ENCODE results near the gene GPR75.

Gene GPR75

DNA sequence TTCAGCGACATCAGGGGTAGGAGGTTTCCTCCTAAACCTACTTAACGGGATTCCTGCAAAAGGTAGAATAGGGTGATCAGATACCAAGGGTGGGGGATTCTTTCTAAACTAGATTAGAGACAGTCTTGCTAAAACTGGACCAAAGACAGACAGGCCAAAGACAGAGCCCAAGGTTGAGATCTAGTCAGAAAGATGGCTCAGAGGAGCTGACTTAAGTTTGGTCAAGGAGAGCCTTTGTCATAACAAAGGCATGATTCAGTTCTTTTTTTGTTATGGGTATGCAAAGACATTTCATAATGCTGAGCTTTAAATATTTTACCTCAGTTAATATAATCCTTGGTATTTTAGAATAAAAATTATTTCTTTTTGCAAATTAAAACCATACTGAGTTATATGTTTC, 17.8 kb upstream of the GPR75 start:
- H3K36me3 ChIP-seq (ENCODE audit: insufficient read depth, low read length), result peaks cover 50% of the 10 kb centered on the region
- H3K9ac ChIP-seq (ENCODE audit: low read depth, low read length), result no peak overlapping the region
- H3K4me1 ChIP-seq (ENCODE audit: control insufficient read depth, insufficient read depth, low read length), result peaks cover 21% of the 10 kb centered on the region
- H3K4me3 ChIP-seq (ENCODE audit: low read length), result no peak overlapping the region
- H3K27me3 ChIP-seq (ENCODE audit: control insufficient read depth, insufficient read depth, low read length), result no peaks in the 10 kb centered on the region
- no peak overlapping the region for H3K4me2 ChIP-seq (ENCODE audit: low read length)
- no peaks in the 10 kb centered on the region for H3K9me3 ChIP-seq (replicated peaks; ENCODE audit: low read length)

- Histone ChIP-seq H3K9me3 (replicated peaks; ENCODE audit: low read length) (no peaks in the 10 kb centered on the region), H3K36me3 (ENCODE audit: insufficient read depth, low read length) (peaks cover 46% of the 10 kb centered on the region)
Measured at GRCh38 chr2:53877112-53877511, 17.3 kb upstream of the GPR75 start.

DNA sequence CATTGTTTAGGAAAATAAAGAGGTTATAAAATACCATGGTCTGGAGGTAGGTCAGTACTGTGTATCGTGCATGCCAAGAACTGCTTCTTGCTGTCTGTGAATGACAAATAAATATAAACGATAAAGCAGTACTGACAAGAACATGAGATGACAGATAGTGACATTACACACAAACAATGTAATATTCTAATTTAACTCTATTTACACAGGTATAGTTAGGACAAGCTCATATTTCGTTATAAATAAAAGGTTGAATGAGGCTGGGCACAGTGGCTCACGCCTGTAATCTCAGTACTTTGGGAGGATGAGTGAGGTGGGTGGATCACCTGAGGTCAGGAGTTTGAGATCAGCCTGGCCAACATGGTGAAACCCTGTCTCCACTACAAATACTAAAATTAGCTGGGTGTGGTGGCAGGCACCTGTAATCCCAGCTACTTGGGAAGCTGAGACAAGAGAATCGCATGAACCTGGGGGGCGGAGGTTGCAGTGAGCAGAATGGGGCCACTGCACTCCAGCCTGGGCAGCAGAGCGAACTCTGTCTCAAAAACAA, 14.7 kb upstream of the GPR75 start:
- Histone ChIP-seq H3K27me3 (ENCODE audit: control insufficient read depth, insufficient read depth, low read length) (no peaks in the 10 kb centered on the region), H3K4me3 (ENCODE audit: low read length) (no peak overlapping the region), H3K36me3 (ENCODE audit: insufficient read depth, low read length) (peaks cover 47% of the 10 kb centered on the region), H3K4me2 (ENCODE audit: low read length) (no peak overlapping the region), H3K9ac (ENCODE audit: low read depth, low read length) (no peak overlapping the region), H3K4me1 (ENCODE audit: control insufficient read depth, insufficient read depth, low read length) (peaks cover 4% of the 10 kb centered on the region), H3K9me3 (replicated peaks; ENCODE audit: low read length) (no peaks in the 10 kb centered on the region)

More at GRCh38 chr2:53877112-53877511, 17.3 kb upstream of the GPR75 start:
- H3K4me2 ChIP-seq (ENCODE audit: low read length), result no peak overlapping the region
- no peaks in the 10 kb centered on the region for H3K27me3 ChIP-seq (ENCODE audit: control insufficient read depth, insufficient read depth, low read length)
- no peak overlapping the region for H3K9ac ChIP-seq (ENCODE audit: low read depth, low read length)
- peaks cover 21% of the 10 kb centered on the region for H3K4me1 ChIP-seq (ENCODE audit: control insufficient read depth, insufficient read depth, low read length)
- no peak overlapping the region for H3K4me3 ChIP-seq (ENCODE audit: low read length)

- Histone ChIP-seq H3K27me3 (ENCODE audit: control insufficient read depth, insufficient read depth, low read length) (no peaks in the 10 kb centered on the region), H3K4me3 (ENCODE audit: low read length) (no peak overlapping the region), H3K9me3 (replicated peaks; ENCODE audit: low read length) (no peaks in the 10 kb centered on the region), H3K4me2 (ENCODE audit: low read length) (no peak overlapping the region), H3K9ac (ENCODE audit: low read depth, low read length) (no peak overlapping the region), H3K4me1 (ENCODE audit: control insufficient read depth, insufficient read depth, low read length) (no peaks in the 10 kb centered on the region), H3K36me3 (ENCODE audit: insufficient read depth, low read length) (peaks cover 62% of the 10 kb centered on the region)
Measured at GRCh38 chr2:53867773-53868172, 8.0 kb upstream of the GPR75 start.

- Histone ChIP-seq H3K4me1 (ENCODE audit: control insufficient read depth, insufficient read depth, low read length) (no peaks in the 10 kb centered on the region), H3K9ac (ENCODE audit: low read depth, low read length) (no peak overlapping the region), H3K36me3 (ENCODE audit: insufficient read depth, low read length) (peaks cover 62% of the 10 kb centered on the region), H3K9me3 (replicated peaks; ENCODE audit: low read length) (no peaks in the 10 kb centered on the region), H3K4me2 (ENCODE audit: low read length) (no peak overlapping the region), H3K27me3 (ENCODE audit: control insufficient read depth, insufficient read depth, low read length) (no peaks in the 10 kb centered on the region), H3K4me3 (ENCODE audit: low read length) (no peak overlapping the region)
Measured at GRCh38 chr2:53867169-53867568, 7.4 kb upstream of the GPR75 start.

DNA sequence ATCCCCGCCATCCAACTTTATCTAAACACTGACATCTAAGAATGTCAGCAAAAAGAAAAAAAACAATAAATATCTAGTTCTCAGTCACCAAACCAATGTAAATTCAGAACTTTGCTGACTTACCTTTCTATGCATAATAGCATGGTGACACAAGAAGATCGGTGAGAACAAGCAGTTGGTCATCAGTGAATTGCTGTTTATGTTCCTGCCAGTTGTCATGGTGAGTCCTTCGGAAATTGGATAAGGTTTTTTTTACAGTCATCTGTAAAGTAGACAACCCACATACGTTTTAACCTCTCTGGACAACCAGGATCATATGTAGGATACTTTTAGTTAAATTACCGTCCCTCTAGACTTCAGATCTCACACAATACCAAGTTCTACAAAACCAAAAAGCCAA, 6.2 kb upstream of the GPR75 start:
- H3K4me2 ChIP-seq (ENCODE audit: low read length), result no peak overlapping the region
- peaks cover 62% of the 10 kb centered on the region for H3K36me3 ChIP-seq (ENCODE audit: insufficient read depth, low read length)
- no peak overlapping the region for H3K4me3 ChIP-seq (ENCODE audit: low read length)
- no peaks in the 10 kb centered on the region for H3K4me1 ChIP-seq (ENCODE audit: control insufficient read depth, insufficient read depth, low read length)
- H3K9me3 ChIP-seq (replicated peaks; ENCODE audit: low read length), result no peaks in the 10 kb centered on the region
- no peaks in the 10 kb centered on the region for H3K27me3 ChIP-seq (ENCODE audit: control insufficient read depth, insufficient read depth, low read length)
- no peak overlapping the region for H3K9ac ChIP-seq (ENCODE audit: low read depth, low read length)

- Histone ChIP-seq H3K36me3 (ENCODE audit: insufficient read depth, low read length) (peaks cover 62% of the 10 kb centered on the region), H3K27me3 (ENCODE audit: control insufficient read depth, insufficient read depth, low read length) (no peaks in the 10 kb centered on the region), H3K4me1 (ENCODE audit: control insufficient read depth, insufficient read depth, low read length) (no peaks in the 10 kb centered on the region), H3K9ac (ENCODE audit: low read depth, low read length) (no peak overlapping the region), H3K4me3 (ENCODE audit: low read length) (no peak overlapping the region), H3K4me2 (ENCODE audit: low read length) (no peak overlapping the region), H3K9me3 (replicated peaks; ENCODE audit: low read length) (no peaks in the 10 kb centered on the region)
Measured at GRCh38 chr2:53865264-53865663, 5.5 kb upstream of the GPR75 start.

GRCh38 chr2:53863538-53864227, 3.9 kb upstream of the GPR75 start:
- Histone ChIP-seq H3K36me3 (ENCODE audit: insufficient read depth, low read length) (peaks cover 51% of the 10 kb centered on the region), H3K4me1 (ENCODE audit: control insufficient read depth, insufficient read depth, low read length) (no peaks in the 10 kb centered on the region), H3K27me3 (ENCODE audit: control insufficient read depth, insufficient read depth, low read length) (no peaks in the 10 kb centered on the region), H3K4me2 (ENCODE audit: low read length) (no peak overlapping the region), H3K9ac (ENCODE audit: low read depth, low read length) (no peak overlapping the region), H3K9me3 (replicated peaks; ENCODE audit: low read length) (no peaks in the 10 kb centered on the region), H3K4me3 (ENCODE audit: low read length) (no peak overlapping the region)

- Histone ChIP-seq H3K4me3 (ENCODE audit: low read length) (no peak overlapping the region), H3K9ac (ENCODE audit: low read depth, low read length) (no peak overlapping the region), H3K4me2 (ENCODE audit: low read length) (no peak overlapping the region), H3K4me1 (ENCODE audit: control insufficient read depth, insufficient read depth, low read length) (no peaks in the 10 kb centered on the region), H3K36me3 (ENCODE audit: insufficient read depth, low read length) (peaks cover 40% of the 10 kb centered on the region), H3K27me3 (ENCODE audit: control insufficient read depth, insufficient read depth, low read length) (no peaks in the 10 kb centered on the region), H3K9me3 (replicated peaks; ENCODE audit: low read length) (no peaks in the 10 kb centered on the region)
Measured at GRCh38 chr2:53861824-53862223, 2.1 kb upstream of the GPR75 start.

GRCh38 chr2:53856272-53856671, 3.5 kb downstream of the GPR75 start:
- Histone ChIP-seq H3K9ac (ENCODE audit: low read depth, low read length) (no peak overlapping the region), H3K4me1 (ENCODE audit: control insufficient read depth, insufficient read depth, low read length) (no peaks in the 10 kb centered on the region), H3K36me3 (ENCODE audit: insufficient read depth, low read length) (peaks cover 18% of the 10 kb centered on the region), H3K27me3 (ENCODE audit: control insufficient read depth, insufficient read depth, low read length) (no peaks in the 10 kb centered on the region), H3K4me3 (ENCODE audit: low read length) (no peak overlapping the region), H3K9me3 (replicated peaks; ENCODE audit: low read length) (no peaks in the 10 kb centered on the region), H3K4me2 (ENCODE audit: low read length) (no peak overlapping the region)

- H3K36me3 ChIP-seq (ENCODE audit: insufficient read depth, low read length), result peaks cover 18% of the 10 kb centered on the region
- no peak overlapping the region for H3K4me3 ChIP-seq (ENCODE audit: low read length)
- no peak overlapping the region for H3K9ac ChIP-seq (ENCODE audit: low read depth, low read length)
- H3K4me1 ChIP-seq (ENCODE audit: control insufficient read depth, insufficient read depth, low read length), result no peaks in the 10 kb centered on the region
- no peak overlapping the region for H3K4me2 ChIP-seq (ENCODE audit: low read length)
- no peaks in the 10 kb centered on the region for H3K27me3 ChIP-seq (ENCODE audit: control insufficient read depth, insufficient read depth, low read length)
- no peaks in the 10 kb centered on the region for H3K9me3 ChIP-seq (replicated peaks; ENCODE audit: low read length)
Measured at GRCh38 chr2:53854678-53855077, 5.1 kb downstream of the GPR75 start.

DNA sequence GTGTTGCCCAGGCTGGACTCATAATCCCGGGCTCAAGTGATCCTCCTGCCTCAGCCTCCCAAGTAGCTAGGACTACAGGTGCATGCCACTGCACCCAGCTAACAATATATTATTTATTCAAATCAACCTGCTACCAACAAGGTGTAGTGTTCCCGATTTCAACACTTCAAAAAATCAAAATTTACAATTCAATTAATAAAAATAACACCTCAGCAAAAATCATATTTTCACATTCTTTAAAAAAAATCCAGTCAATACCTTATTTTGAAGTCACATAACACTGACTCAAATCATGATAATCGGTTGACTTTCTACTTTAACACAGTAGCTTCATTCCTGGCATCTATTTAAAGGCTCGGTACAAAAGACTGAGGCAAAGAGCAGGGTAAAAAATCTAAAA, 7.2 kb downstream of the GPR75 start:
- H3K36me3 ChIP-seq (ENCODE audit: insufficient read depth, low read length), result peaks cover 15% of the 10 kb centered on the region
- H3K9me3 ChIP-seq (replicated peaks; ENCODE audit: low read length), result no peaks in the 10 kb centered on the region
- no peak overlapping the region for H3K4me2 ChIP-seq (ENCODE audit: low read length)
- H3K9ac ChIP-seq (ENCODE audit: low read depth, low read length), result no peak overlapping the region
- no peaks in the 10 kb centered on the region for H3K27me3 ChIP-seq (ENCODE audit: control insufficient read depth, insufficient read depth, low read length)
- no peak overlapping the region for H3K4me3 ChIP-seq (ENCODE audit: low read length)
- no peaks in the 10 kb centered on the region for H3K4me1 ChIP-seq (ENCODE audit: control insufficient read depth, insufficient read depth, low read length)
